HG03097 (cell line): Measurements from ENCODE around the gene SH2D3A.

Source experiments
- ATAC-seq: cut with Tn5 transposase; IDR thresholded peaks from one replicate; pipeline ENCODE4 v1.9.1; 2021; ENCODE audit not compliant: unreplicated experiment, low FRiP score

SH2D3A gene

GRCh38 chr19:6738787-6739389, 28.3 kb downstream of the SH2D3A start:
- no peak for ATAC-seq

DNA sequence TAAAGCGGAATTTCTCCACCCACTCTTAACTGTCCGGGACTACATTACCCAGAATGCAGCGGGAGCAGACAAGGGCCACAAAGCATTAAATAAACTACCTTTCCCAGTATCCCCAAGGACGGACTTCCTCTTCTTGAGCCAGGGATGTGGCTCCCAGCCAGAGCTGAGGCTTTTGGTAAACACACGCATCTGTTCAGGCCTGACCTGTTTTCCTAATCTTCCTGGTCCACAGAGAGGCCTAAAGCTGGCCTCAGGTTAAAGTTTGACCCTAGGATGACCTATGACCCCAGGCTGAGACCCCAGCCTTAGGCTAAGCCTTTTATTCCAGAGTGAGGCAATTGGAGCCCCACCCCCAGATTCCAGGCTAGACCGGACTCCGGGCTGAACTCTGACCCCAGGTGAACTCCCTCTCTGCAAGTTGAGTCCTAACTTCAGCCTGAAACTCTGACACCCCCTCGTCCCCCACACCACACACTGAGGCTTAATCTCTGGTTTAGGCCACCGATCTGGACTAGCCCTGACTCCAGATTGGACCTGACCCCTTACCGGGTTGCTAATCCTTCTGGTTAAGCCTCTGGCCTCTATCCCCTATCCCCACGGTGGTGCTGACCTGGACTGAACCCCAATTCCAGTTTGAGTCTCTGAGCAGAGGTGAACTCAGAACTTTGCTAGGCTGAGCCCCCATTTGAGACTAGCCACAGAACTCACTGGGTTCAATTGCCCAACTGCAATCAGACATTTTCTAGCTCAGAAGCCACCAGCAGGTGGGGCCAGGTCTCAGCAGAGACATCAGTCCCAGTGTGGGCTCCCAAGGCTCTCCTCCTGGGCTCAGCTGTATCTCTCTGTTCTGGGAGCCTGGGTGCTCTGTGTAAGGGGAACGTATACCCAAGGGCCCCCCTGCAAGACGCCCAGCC, 29.1 kb downstream of the SH2D3A start:
- ATAC-seq, result no peak

DNA sequence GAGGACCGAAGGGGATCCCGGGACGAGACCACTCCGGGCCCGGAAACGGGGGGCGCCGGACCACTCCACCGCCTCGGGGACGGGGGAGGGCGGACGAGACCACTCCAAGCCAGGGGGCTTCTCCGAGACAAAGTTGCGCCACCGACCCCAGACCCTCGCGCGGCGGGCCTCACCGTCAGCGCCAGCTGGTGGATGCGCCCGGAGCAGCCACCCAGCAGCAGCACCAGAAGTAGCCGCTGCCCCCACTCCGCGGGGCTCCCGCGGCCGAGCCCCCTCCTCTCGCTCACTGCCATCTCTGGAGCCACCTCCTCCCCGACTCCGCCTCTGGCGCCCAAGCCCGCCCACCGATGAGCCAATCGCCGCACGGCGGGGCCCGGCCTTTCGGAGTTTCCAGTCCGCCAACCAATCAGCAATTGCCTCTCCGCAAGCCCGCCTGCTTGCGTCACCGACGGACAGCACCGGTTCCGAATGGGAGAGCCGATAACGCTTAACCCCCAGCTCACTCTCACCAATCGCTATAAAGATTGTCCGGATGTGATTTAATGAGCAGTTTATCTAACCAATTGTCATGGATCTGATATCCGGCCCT, 29.9 kb downstream of the SH2D3A start, which contains the start of gene GPR108:
GPR108 (minus strand) TSS at position 297 of the 589 bp plus-strand sequence; CDS start at position 293, 4 bp downstream.
- ATAC-seq, result peak; percentile 60

- no peak for ATAC-seq
Observed at GRCh38 chr19:6736917-6737283, 30.3 kb downstream of the SH2D3A start.

DNA sequence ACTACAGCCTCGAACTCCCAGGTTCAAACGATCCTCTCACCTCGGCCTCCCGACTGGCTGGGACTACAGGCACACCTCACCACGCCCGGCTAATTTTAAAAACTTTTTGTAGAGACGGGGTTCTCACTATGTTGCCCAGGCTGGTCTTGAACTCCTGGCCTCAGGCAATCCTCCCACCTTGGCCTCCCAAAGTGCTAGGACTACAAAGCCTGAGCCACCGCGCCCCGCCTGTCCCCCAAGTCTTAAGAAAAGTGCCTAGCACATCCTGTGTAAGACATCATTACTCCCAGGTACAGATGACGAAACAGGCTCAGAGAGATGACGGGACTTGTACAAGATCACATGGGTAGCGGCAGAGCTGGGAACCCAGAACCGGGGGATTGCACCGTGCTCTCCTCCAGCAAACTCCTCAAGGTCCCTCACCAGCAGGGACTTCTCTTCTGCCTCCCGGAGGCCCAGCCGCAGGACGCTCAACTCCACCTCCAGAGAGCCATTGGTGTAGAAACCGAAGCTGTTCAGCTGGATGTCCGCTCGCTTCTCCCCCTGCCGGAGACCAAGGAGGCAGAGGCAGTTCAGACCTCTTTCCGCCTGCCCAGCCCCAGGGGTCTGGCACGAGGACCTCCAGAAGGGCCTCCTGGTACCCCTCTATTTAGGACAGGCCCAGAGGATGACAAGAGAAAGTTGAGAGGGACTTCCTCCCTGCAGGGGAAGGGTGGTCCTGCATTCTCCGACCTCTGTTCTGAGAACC, 30.9 kb downstream of the SH2D3A start:
- peak; percentile 16 for ATAC-seq

DNA sequence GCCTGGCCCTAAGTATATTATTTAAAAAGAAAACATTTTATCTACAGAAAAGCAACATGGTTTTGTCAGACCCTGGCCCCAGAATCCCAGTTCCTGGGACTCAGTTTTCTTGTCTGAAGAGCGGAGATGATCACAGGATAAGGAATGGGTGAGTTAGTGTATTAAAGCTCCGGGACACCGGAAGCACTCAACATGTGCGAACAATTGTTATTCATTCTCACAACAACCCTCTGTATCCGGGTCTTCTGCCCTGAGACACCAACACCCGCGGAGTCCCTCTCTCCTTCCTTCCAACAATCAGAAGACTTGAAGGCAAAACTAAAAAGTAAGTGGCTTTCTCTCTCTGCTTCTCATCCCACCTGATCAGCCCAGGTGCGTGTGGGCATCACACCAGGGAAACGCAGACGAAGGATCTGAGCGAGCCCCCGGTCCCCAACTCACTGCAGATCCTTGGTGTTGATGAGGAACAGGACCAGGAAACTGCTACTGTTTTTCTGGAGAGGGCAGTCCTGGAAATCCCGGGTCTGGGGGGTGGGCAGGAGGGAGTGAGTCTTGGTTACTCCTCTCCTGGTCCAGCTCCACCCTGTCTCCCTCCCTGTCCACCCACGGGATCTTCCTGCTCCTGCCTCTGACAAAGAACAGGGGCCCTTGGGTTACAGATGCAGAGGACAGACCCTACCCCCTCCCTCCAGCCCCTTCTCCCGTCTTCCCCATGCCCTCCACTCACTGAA, 31.9 kb downstream of the SH2D3A start:
- no peak for ATAC-seq

DNA sequence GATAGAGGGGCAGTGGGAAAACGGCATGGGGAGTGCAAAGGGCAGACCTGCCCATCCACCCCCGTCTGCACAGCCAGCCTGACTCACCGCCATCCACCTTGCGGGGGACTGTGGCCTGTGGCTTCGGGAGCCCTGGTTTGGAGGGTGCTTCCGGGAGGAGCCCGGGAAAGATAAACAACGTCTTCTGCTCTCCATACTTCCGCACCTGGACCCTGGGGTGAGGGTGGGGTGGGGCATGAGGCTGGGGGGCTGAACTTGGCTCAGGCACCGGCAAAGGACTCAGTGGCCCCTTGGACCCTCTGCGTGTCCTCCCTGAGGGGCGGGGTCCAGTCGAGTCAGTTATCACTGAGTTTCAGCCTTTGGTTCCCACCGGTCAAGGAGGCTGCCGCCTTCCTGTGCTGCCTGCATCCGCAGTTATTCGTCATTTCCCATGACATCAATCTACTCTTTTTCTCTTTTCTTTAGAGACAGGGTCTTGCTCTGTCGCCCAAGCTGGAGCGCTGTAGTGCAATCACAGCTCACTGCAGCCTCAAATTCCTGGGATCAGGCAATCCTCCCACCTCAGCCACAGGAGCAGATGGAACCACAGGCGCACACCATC, 33.0 kb downstream of the SH2D3A start:
- no peak for ATAC-seq

- no peak for ATAC-seq
Observed at GRCh38 chr19:6733338-6734095, 33.7 kb downstream of the SH2D3A start.

GRCh38 chr19:6732803-6733337, 34.4 kb downstream of the SH2D3A start:
- no peak for ATAC-seq

GRCh38 chr19:6731822-6732221, 35.4 kb downstream of the SH2D3A start:
- ATAC-seq, result no peak

GRCh38 chr19:6730941-6731670, 36.1 kb downstream of the SH2D3A start:
- no peak for ATAC-seq

- ATAC-seq, result no peak
Observed at GRCh38 chr19:6730153-6730804, 37.0 kb downstream of the SH2D3A start.

DNA sequence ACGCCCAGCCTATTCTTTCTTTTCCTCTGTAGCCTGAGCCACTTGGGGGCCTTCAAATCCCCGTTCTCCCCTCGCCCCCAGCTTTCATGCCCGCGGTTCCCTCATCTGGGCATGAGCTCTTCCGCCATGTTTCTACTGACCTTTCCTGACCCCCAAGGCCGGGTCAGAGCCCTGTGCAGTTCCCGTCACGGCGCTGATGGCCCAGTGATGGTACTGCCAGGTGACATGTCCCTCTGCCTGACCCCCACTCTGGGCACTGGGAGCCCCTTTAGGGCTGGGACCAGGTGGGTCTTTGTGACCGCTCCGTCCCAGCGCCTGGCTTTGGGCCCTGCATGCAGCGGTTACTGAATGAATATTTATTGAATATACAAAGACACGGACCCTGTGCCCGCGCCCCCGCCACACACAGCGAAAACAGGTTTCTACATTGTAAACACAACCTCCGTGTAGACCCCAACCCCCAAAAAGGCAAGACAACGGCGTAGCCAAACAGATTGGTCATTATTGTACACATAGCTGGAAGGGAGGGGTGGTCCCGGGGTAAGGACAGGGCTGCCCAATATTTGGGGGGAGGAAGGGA, 37.6 kb downstream of the SH2D3A start:
- ATAC-seq, result no peak

GRCh38 chr19:6728346-6728745, 38.9 kb downstream of the SH2D3A start:
- no peak for ATAC-seq

DNA sequence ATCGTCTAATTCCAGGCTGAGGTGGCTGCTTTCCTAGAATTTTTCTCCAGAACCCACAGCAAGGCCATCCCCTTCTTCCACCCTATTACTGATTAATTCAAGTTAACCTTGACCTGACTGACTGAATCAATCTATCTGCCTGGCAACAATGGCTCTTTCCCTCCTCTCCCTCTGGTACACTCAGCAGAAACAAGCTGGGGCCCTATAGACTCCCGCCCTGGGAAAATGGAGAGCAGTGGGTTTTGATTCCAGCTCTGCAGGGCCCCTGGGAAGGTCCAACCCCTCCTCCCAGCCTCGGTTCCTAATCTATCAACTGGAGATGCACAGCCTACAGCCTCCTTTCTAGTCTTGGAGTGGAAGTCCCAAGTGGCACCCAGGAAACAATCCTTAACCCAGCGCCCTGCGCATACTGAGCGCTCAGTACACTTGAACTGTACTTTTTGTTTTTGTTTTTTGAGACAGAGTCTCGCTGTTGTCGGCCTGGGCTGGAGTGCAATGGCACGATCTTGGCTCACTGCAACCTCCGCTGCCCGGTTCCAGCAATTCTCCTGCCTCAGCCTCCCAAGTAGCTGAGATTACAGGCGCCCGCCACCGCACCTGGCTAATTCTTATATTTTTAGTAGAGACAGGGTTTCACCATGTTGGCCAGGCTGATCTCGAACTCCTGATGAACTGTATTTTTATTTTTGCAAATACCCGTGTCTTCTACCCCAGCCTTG, 41.6 kb downstream of the SH2D3A start:
- no peak for ATAC-seq

GRCh38 chr19:6724631-6725492, 42.4 kb downstream of the SH2D3A start:
- no peak for ATAC-seq
